CD4-positive, CD25-positive, alpha-beta regulatory T cell (primary cell): ENCODE data around the gene OR10X1. TPM values are rescaled to one million over a fixed set of nuclear protein-coding genes. Genes with fewer than 3 reads are reported as not detected.

Source experiments
- ATAC-seq, 2 donors: fragments of 150-1000 bp; cut with Tn5 transposase; one replicate each; pipeline ENCODE4 v1.10.0; 2021; ENCODE audit warnings: low read depth in 2 of 2, moderate number of reproducible peaks in 2 of 2, moderate library complexity in 1 of 2
- DNase-seq, 3 donors: peaks; one replicate each; pipeline versions ENCODE4 v3.0.0 to v3.0.0-alpha.2; 2012 to 2022; ENCODE audit warnings: mixed read lengths in 1 of 3
- H3K27ac ChIP-seq: one replicate; pipeline ENCODE4 v1.7.0; 2013; ENCODE audit warnings: mild to moderate bottlenecking, low read length; ENCODE audit not compliant: insufficient read depth, poor library complexity, severe bottlenecking
- H3K27me3 ChIP-seq: one replicate; pipeline ENCODE4 v1.7.0; 2013; ENCODE audit warnings: low read length; ENCODE audit not compliant: control insufficient read depth, insufficient read depth
- H3K36me3 ChIP-seq: one replicate; pipeline ENCODE4 v1.7.0; 2013; ENCODE audit warnings: mild to moderate bottlenecking, low read length, moderate library complexity; ENCODE audit not compliant: control insufficient read depth, insufficient read depth
- H3K4me1 ChIP-seq: 2 replicates; pipeline ENCODE4 v1.7.0; 2013; ENCODE audit warnings: mild to moderate bottlenecking, low read length; ENCODE audit not compliant: insufficient read depth, control insufficient read depth, poor library complexity, severe bottlenecking
- H3K4me3 ChIP-seq: one replicate; pipeline ENCODE4 v1.7.0; 2013; ENCODE audit warnings: low read depth, mild to moderate bottlenecking, low read length, moderate library complexity
- H3K9me3 ChIP-seq, 2 experiments: 1 replicate in 1 of 2; 2 replicates in 1 of 2; pipeline ENCODE4 v1.7.0; 2013; ENCODE audit warnings: low read length in 2 of 2, mild to moderate bottlenecking in 1 of 2, moderate library complexity in 1 of 2; ENCODE audit not compliant: control insufficient read depth in 2 of 2
- H3K27ac Mint-ChIP-seq, 3 donors: one replicate each; pipeline ENCODE4 v1.8.0; 2020 to 2022; ENCODE audit warnings: mild to moderate bottlenecking in 3 of 3, mixed read lengths in 3 of 3, moderate library complexity in 2 of 3
- H3K27me3 Mint-ChIP-seq: one replicate; pipeline ENCODE4 v1.8.0; 2022; ENCODE audit warnings: mild to moderate bottlenecking, mixed read lengths
- H3K36me3 Mint-ChIP-seq: one replicate; pipeline ENCODE4 v1.8.0; 2020; ENCODE audit warnings: mixed read lengths
- H3K4me1 Mint-ChIP-seq, 4 donors: one replicate each; pipeline ENCODE4 v1.8.0; 2020 to 2022; ENCODE audit warnings: mixed read lengths in 4 of 4, mild to moderate bottlenecking in 1 of 4
- H3K4me3 Mint-ChIP-seq, 4 donors: one replicate each; pipeline ENCODE4 v1.8.0; 2020 to 2022; ENCODE audit warnings: mild to moderate bottlenecking in 4 of 4, mixed read lengths in 4 of 4, moderate library complexity in 3 of 4
- H3K9me3 Mint-ChIP-seq, 7 donors: one replicate each; pipeline ENCODE4 v1.8.0; 2020 to 2022; ENCODE audit warnings: mixed read lengths in 7 of 7, mild to moderate bottlenecking in 3 of 7, moderate library complexity in 2 of 7
- polyA plus RNA-seq, 4 donors: library from polyadenylated mRNA; unstranded; fragments of 300-500 nt; fragmentation: Illumina TruSeq; gene quantifications; one replicate each; pipeline ENCODE4 v1.2.3, GENCODE V29; 2021
- total RNA-seq: library from RNA; stranded (reverse); gene quantifications from one replicate; pipeline ENCODE4 v1.2.3, GENCODE V29; 2022

OR10X1 gene
- total and polyA plus RNA-seq, 5 donors from 2014 or later = not detected

GRCh38 chr1:158547533-158547932, 32.2 kb downstream of the OR10X1 start:
- no peaks in the 10 kb centered on the region for H3K4me1 Mint-ChIP-seq
- no peak for ATAC-seq
- Histone ChIP-seq H3K27me3 (peaks cover 10% of the 10 kb centered on the region), H3K4me3 (no peak overlapping the region), H3K36me3 (no peaks in the 10 kb centered on the region), H3K27ac (no peak overlapping the region), H3K4me1 (no peaks in the 10 kb centered on the region), H3K9me3 (no peaks in the 10 kb centered on the region)
- no peak for DNase-seq
- peaks cover 6% of the 10 kb centered on the region for H3K27me3 Mint-ChIP-seq
- no peak overlapping the region for H3K27ac Mint-ChIP-seq
- H3K4me3 Mint-ChIP-seq = no peak overlapping the region
- no peaks in the 10 kb centered on the region for H3K36me3 Mint-ChIP-seq
- H3K9me3 Mint-ChIP-seq = peaks cover 0 to 2% (median 0%) of the 10 kb centered on the region in 7 donors

DNA sequence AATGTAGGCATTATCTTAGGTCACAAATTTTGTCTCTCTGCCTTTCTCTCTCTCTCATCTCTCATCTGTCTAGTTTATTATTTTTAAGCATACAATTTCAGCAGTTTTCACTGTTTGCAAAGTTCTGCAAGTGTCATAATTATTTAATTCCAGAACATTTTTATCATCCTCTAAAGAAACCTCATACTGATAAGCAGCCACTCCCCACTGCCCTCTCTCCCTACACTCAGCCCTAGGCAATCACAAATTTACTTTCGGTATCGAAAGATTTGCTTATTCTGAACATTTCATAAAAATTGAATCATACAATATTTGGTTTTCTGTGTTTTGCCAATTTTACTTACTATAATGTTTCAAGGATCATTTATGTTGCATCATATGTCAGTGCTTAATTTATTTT, 42.1 kb downstream of the OR10X1 start:
- no peaks in the 10 kb centered on the region for H3K4me1 Mint-ChIP-seq

GRCh38 chr1:158534496-158534895, 45.2 kb downstream of the OR10X1 start:
- Histone ChIP-seq H3K27me3 (peaks cover 7% of the 10 kb centered on the region), H3K27ac (no peak overlapping the region), H3K4me1 (no peaks in the 10 kb centered on the region), H3K36me3 (no peaks in the 10 kb centered on the region), H3K4me3 (no peak overlapping the region), H3K9me3 (no peaks in the 10 kb centered on the region)
- no peaks in the 10 kb centered on the region for H3K36me3 Mint-ChIP-seq
- H3K9me3 Mint-ChIP-seq = peaks cover 0 to 1% (median 0%) of the 10 kb centered on the region in 7 donors
- H3K27ac Mint-ChIP-seq = no peak overlapping the region
- ATAC-seq = no peak
- H3K4me3 Mint-ChIP-seq = no peak overlapping the region
- no peaks in the 10 kb centered on the region for H3K4me1 Mint-ChIP-seq
- H3K27me3 Mint-ChIP-seq = peaks cover 4% of the 10 kb centered on the region
- DNase-seq = no peak

More for the DNA sequence above, 42.1 kb downstream of the OR10X1 start:
- no peaks in the 10 kb centered on the region for H3K4me1 ChIP-seq
- H3K27ac ChIP-seq = no peak overlapping the region
- H3K4me3 ChIP-seq = no peak overlapping the region
- H3K9me3 Mint-ChIP-seq = no peaks in the 10 kb centered on the region
- no peaks in the 10 kb centered on the region for H3K36me3 Mint-ChIP-seq
- ATAC-seq (no peak), DNase-seq (no peak)
- H3K27me3 ChIP-seq = peaks cover 4% of the 10 kb centered on the region
- H3K27me3 Mint-ChIP-seq = peaks cover 10% of the 10 kb centered on the region
- no peak overlapping the region for H3K4me3 Mint-ChIP-seq
- H3K27ac Mint-ChIP-seq = peak overlapping the region in 1 of 3 donors; percentile 7
- H3K36me3 ChIP-seq = no peaks in the 10 kb centered on the region
- H3K9me3 ChIP-seq = no peaks in the 10 kb centered on the region

Other genes with a start within 250 kb of the OR10X1 start
- not detected for gene CD1B, start 248.4 kb downstream of the OR10X1 start, total RNA-seq
- not detected for gene CD1B, start 248.4 kb downstream of the OR10X1 start, polyA plus RNA-seq
- gene CD1E, start 226.0 kb downstream of the OR10X1 start, total RNA-seq = not detected
- gene CD1E, start 226.0 kb downstream of the OR10X1 start, polyA plus RNA-seq = not detected
- gene OR10T2, start 180.4 kb downstream of the OR10X1 start, total RNA-seq = not detected
- gene OR10T2, start 180.4 kb downstream of the OR10X1 start, polyA plus RNA-seq = not detected
- gene OR10K2, start 153.7 kb downstream of the OR10X1 start, total RNA-seq = not detected
- gene OR10K2, start 153.7 kb downstream of the OR10X1 start, polyA plus RNA-seq = not detected
- not detected for gene OR10K1, start 118.1 kb downstream of the OR10X1 start, total RNA-seq
- gene OR10K1, start 118.1 kb downstream of the OR10X1 start, polyA plus RNA-seq = not detected
- not detected for gene OR10R2, start 107.7 kb downstream of the OR10X1 start, total RNA-seq
- not detected for gene OR10R2, start 107.7 kb downstream of the OR10X1 start, polyA plus RNA-seq
- gene OR6Y1, start 25.5 kb downstream of the OR10X1 start, total RNA-seq = not detected
- not detected for gene OR6Y1, start 25.5 kb downstream of the OR10X1 start, polyA plus RNA-seq
- gene OR6P1, start 9.3 kb downstream of the OR10X1 start, total RNA-seq = not detected
- not detected for gene OR6P1, start 9.3 kb downstream of the OR10X1 start, polyA plus RNA-seq
- gene OR10Z1, start 25.4 kb upstream of the OR10X1 start, total RNA-seq = not detected
- gene OR10Z1, start 25.4 kb upstream of the OR10X1 start, polyA plus RNA-seq = not detected
- not detected for gene SPTA1, start 106.8 kb upstream of the OR10X1 start, total RNA-seq
- not detected for gene SPTA1, start 106.8 kb upstream of the OR10X1 start, polyA plus RNA-seq
- gene OR6K2, start 120.8 kb upstream of the OR10X1 start, total RNA-seq = not detected
- not detected for gene OR6K2, start 120.8 kb upstream of the OR10X1 start, polyA plus RNA-seq
- gene OR6K3, start 140.8 kb upstream of the OR10X1 start, total RNA-seq = not detected
- gene OR6K3, start 140.8 kb upstream of the OR10X1 start, polyA plus RNA-seq = not detected
- not detected for gene OR6K6, start 174.8 kb upstream of the OR10X1 start, total RNA-seq
- not detected for gene OR6K6, start 174.8 kb upstream of the OR10X1 start, polyA plus RNA-seq
- not detected for gene OR6N1, start 192.3 kb upstream of the OR10X1 start, total RNA-seq
- gene OR6N1, start 192.3 kb upstream of the OR10X1 start, polyA plus RNA-seq = not detected
- gene OR6N2, start 201.3 kb upstream of the OR10X1 start, total RNA-seq = not detected
- gene OR6N2, start 201.3 kb upstream of the OR10X1 start, polyA plus RNA-seq = not detected